Measurements from ENCODE around the gene ABCB10.

Gene ABCB10

DNA sequence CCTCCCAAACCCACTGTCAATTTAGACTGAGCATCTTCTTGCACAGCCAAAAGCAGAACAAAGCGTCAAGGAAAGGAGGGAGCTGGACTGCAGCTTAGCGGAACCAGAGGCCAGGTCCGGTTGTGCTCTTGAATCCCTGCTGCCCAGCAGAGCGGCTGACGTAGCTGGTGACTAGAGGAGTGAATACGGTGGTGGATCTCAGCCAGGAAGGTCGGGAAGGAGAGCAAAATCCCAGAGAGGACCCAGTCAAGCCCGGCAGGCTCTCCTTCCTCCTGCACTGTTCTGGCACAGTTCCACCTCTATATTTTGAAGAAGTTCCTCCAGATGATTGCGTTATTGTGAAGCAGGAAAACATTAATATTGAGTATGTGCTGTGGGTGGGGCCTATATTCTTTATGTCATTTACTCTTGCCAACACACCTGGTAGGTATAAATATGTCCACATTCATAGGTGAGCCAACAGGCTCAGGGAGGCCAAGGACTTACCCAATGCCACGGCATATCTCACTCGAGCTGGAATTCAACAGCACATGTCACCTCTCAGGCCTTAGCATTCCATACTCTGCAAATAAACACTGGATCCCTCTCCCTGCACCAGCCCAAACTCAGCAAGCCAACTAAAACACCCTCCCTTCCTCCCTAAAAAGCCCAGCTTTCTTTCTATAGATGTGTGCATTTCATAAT, 23.6 kb upstream of the ABCB10 start:
- Mint-ChIP-seq H3K4me3 (no peak overlapping the region), H3K27me3 (no peaks in the 10 kb centered on the region), H3K27ac (no peak overlapping the region), H3K9me3 (no peaks in the 10 kb centered on the region), H3K36me3 (peaks cover 0 to 4% of the 10 kb centered on the region in 2 donors), H3K4me1 (peaks cover 19 to 29% of the 10 kb centered on the region in 2 donors)
- ATAC-seq (replicated peaks) (no peak), DNase-seq (no peak)

DNA sequence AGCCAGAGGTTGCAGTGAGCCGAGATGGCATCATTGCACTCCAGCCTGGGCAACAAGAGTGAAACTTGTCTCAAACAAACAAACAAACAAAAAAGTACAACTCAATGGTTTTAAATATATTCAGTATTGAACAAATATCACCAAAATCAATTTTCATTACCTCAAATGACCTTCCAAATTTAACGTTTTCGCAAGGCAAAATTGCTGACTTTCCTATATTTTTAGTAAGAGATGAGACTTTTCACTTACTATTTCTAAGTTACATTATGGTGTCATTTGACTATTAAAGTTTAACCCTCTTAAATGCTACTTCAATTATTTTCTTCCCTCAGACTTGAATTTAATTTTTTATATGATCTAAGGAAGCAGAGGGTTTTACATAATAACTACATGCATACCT, 23.0 kb upstream of the ABCB10 start:
- H3K27me3 Mint-ChIP-seq: no peaks in the 10 kb centered on the region
- no peaks in the 10 kb centered on the region for H3K9me3 Mint-ChIP-seq
- no peak overlapping the region for H3K27ac Mint-ChIP-seq
- no peak for ATAC-seq (replicated peaks)
- DNase-seq: no peak
- H3K4me1 Mint-ChIP-seq: peaks cover 19 to 34% of the 10 kb centered on the region in 2 donors
- no peak overlapping the region for H3K4me3 Mint-ChIP-seq
- H3K36me3 Mint-ChIP-seq: peaks cover 0 to 4% of the 10 kb centered on the region in 2 donors

DNA sequence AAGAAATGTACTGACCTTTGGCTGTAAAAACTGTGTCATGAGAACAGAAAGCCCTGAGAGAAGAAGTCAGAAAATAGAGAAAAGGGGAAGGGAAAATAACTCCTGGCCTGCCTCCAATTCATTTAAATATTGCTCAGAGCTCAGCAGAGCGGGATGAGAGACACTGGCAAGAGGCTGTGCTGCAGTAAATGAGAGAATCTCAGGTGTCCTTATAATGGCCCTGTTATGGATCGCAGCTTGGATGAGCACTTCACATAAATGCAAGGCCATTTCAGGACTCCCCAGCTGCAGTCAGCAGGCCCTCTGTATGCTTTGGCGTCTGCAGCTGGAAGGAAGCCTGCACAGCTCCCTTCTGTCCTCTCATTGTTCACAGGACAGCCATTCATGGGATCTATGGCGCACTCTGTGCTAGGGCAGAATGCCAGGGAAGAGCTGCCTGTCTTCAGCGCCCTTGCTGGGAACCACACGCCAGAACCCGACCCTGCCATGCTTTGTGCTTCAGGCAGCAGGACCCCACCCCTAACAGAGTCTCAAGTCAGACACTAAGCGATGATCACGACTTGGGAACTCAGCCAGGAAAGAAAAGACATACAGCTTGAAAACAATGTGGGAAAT, 20.7 kb upstream of the ABCB10 start:
- peaks cover 19 to 37% of the 10 kb centered on the region in 2 donors for H3K4me1 Mint-ChIP-seq
- H3K27me3 Mint-ChIP-seq: no peaks in the 10 kb centered on the region
- H3K36me3 Mint-ChIP-seq: no peaks in the 10 kb centered on the region
- ATAC-seq (replicated peaks): peak; percentile 96
- H3K27ac Mint-ChIP-seq: peak overlapping the region; percentile 86
- no peaks in the 10 kb centered on the region for H3K9me3 Mint-ChIP-seq
- H3K4me3 Mint-ChIP-seq: peak overlapping the region; percentile 36 to 76
- no peak for DNase-seq

DNA sequence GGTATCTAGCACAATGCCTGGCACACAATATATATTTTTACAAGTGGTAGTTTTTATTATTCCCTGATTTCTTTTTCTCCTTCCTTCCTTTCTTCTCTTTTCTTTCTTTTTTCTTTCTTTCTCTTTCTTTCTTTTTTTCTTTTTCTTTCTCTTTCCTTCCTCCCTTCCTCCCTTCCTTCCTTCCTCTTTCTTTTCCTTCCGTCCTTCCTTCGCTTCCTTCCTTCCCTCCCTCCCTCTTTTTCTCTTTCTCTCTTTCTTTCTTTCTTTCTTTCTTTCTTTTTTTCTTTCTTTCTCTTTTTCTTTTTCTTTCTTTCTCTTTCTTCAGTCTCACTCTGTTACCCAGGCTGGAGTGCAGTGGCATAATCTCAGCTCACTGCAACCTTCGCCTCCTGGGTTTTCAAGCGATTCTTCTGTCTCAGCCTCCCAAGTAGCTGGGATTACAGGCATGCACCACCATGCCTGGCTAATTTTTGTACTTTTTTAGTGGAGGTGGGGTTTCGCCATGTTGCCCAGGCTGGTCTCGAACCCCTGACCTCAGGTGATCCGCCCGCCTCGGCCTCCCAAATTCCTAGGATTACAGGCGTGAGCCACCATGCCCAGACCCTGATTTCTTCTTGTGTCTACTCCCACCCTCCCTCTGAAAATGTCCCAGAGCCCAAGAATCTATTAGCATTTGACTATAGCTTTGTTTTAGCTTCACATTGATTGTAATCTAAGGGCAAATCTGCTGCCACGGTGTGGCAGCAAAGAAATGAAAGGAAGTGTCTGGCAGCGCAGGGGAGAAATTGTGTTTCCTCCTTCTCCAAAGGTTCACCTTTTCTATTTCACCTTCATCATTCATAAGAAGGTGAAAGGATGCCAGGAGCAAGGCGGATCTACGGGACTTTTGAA, 19.9 kb upstream of the ABCB10 start:
- peaks cover 24 to 44% of the 10 kb centered on the region in 2 donors for H3K4me1 Mint-ChIP-seq

DNA sequence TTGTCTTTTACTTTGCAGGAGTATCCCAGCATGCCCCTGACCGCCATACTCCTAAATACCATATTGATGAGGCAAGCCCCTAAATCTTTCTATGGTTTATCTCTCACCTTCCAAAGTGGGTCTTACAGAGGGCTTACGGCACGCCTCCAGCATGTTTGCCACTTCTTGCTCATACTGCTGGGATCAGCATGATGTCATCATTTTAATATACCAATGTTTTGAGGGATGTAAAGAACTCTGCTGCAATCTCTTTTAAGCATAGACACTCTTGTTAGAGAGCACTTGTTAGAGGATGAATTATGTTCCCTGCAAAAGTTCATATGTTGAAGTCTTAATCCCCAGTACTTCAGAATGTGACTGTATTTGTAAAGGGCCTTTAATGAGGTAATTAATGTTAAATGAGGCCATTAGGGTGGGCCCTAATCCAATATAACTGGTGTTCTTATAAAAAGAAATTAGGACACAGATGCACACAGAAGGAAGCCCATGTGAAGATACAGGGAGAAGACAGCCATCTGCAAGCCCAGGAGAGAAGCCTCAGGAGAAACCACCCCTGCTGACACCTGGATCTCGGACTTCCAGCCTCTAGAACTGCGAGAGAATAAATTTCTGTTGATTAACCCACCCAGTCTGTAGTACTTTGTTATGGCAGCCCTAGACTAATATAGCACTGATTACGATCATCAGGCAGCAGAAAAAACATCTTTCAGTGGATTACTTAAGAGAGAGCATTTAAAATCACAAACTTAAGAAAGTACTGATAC, 16.4 kb upstream of the ABCB10 start:
- no peak overlapping the region for H3K27ac Mint-ChIP-seq
- ATAC-seq (replicated peaks) (no peak), DNase-seq (no peak)
- no peak overlapping the region for H3K4me3 Mint-ChIP-seq
- peaks cover 0 to 1% of the 10 kb centered on the region in 2 donors for H3K9me3 Mint-ChIP-seq
- no peaks in the 10 kb centered on the region for H3K27me3 Mint-ChIP-seq
- H3K4me1 Mint-ChIP-seq: peaks cover 40 to 74% of the 10 kb centered on the region in 2 donors
- peaks cover 0 to 3% of the 10 kb centered on the region in 2 donors for H3K36me3 Mint-ChIP-seq

More for the DNA sequence above, 19.9 kb upstream of the ABCB10 start:
- no peaks in the 10 kb centered on the region for H3K36me3 Mint-ChIP-seq
- peak overlapping the region; percentile 86 for H3K27ac Mint-ChIP-seq
- no peaks in the 10 kb centered on the region for H3K9me3 Mint-ChIP-seq
- peak overlapping the region; percentile 36 to 76 for H3K4me3 Mint-ChIP-seq
- DNase-seq (peak; percentile 40), ATAC-seq (replicated peaks) (peak; percentile 47 to 63)
- H3K27me3 Mint-ChIP-seq: no peaks in the 10 kb centered on the region

DNA sequence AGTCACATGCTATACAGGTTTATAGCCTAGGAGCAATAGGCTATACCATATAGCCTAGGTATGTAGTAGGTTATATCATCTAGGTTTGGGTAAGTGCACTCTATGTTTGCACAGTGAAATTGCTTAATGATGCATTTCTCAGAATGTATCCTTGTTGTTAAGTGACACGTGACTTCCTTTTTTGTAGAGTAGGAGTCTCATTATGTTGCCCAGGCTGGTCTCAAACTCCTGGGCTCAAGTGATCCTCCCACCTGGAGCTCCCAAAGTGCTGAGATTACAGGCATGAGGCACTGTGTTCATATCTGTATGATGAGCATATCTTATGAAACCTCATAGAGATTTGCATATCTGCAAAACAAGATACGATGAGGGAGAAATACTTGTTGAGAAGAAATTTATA, 13.8 kb upstream of the ABCB10 start:
- H3K4me3 Mint-ChIP-seq: peak overlapping the region in 1 of 2 donors; percentile 69
- no peak for DNase-seq
- peak overlapping the region; percentile 90 for H3K27ac Mint-ChIP-seq
- peaks cover 21 to 48% of the 10 kb centered on the region in 2 donors for H3K4me1 Mint-ChIP-seq
- ATAC-seq (replicated peaks): peak; percentile 80 to 82
- H3K27me3 Mint-ChIP-seq: no peaks in the 10 kb centered on the region
- peaks cover 0 to 3% of the 10 kb centered on the region in 2 donors for H3K36me3 Mint-ChIP-seq
- peaks cover 0 to 1% of the 10 kb centered on the region in 2 donors for H3K9me3 Mint-ChIP-seq

DNA sequence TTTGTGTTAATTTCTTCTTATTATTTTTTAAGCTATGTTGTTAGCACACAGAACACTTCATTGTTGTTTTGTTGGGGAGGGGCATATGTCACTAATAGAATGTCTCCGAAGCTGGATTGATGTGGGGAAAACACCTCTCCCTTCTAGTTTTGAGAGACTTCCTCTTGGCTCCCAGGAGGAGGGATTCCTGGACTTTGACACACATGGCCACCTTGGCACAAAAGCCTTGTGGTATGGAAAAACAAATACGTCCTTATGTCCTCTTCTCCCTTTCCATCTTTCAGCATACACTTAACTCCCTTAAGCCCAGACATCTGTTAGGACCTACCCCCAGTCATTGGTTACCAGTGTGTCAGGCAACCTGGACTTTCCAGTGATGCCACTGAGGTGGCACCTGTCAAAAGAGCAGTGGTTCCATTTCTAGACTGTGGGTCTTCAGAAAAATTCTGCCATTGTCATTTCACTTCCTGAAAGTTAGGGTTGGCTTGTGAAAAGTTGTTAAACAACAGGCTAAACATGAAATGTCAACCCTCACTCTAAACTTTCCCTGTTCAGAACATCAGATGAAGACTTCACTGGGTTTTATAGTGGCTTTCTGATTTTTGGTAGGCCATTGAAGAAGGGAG, 12.5 kb upstream of the ABCB10 start:
- no peaks in the 10 kb centered on the region for H3K27me3 Mint-ChIP-seq
- peaks cover 0 to 3% of the 10 kb centered on the region in 2 donors for H3K36me3 Mint-ChIP-seq
- peak; percentile 68 for DNase-seq
- peak overlapping the region; percentile 97 for H3K27ac Mint-ChIP-seq
- peak overlapping the region; percentile 68 to 78 for H3K4me3 Mint-ChIP-seq
- peak; percentile 58 to 60 for ATAC-seq (replicated peaks)
- peaks cover 21 to 41% of the 10 kb centered on the region in 2 donors for H3K4me1 Mint-ChIP-seq
- peaks cover 0 to 1% of the 10 kb centered on the region in 2 donors for H3K9me3 Mint-ChIP-seq

DNA sequence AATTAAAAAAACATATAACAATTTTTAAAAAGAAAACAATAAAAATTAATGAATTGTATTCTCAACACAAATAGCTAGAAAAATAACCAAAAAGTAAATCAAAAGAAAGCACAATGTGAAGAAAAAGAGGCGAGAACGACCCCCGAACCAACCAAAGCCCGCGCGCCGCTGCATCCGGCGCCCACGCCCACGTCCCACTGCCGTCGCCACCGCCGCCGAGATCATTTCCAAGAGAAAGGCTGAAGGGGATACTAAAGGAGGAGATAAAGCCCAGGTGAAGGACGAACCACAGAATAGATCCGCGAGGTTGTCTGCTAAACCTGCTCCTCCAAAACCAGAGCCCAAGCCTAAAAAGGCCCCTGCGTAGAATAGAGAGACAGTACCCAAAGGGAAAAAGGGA, 11.8 kb upstream of the ABCB10 start:
- ATAC-seq (replicated peaks): no peak
- DNase-seq: no peak
- Mint-ChIP-seq H3K36me3 (peaks cover 0 to 3% of the 10 kb centered on the region in 2 donors), H3K4me1 (peaks cover 21 to 41% of the 10 kb centered on the region in 2 donors), H3K27ac (peak overlapping the region; percentile 97), H3K27me3 (no peaks in the 10 kb centered on the region), H3K9me3 (peaks cover 0 to 1% of the 10 kb centered on the region in 2 donors), H3K4me3 (peak overlapping the region in 1 of 2 donors; percentile 33)

DNA sequence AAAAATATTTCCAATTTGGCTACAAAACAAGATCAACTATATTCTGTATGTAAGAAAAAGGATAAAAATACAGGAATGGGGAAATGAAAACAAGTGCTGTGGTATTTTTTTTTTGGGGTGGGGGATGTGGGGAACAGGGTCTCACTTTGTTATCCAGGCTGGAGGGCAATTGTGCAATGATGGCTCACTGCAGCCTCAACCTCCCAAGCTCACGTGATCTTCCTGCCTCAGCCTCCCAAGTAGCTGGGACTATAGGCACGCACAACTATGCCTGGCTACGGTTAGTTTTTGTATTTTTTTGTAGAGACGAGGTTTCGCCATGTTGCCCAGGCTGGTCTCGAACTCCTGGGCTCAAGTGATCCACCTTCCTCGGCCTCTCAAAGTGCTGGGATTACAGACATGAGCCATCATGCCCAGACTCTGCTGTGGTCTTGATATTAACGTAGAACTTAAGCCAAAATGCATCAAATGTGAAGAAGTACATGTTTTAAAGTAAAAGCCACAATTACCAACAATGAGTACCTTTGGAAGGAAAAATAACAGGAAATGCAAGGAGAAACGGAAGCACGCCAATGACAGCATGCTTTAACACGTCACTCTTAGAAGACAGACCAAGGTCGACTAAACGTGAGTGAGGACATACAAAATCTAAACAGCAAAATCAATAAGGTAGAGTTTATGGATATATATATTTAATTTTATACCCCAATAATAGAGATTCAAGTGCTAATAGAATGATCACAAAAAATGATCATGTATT, 8.8 kb upstream of the ABCB10 start:
- peaks cover 0 to under 1% of the 10 kb centered on the region in 2 donors for H3K9me3 Mint-ChIP-seq
- peaks cover 0 to 2% of the 10 kb centered on the region in 2 donors for H3K36me3 Mint-ChIP-seq
- peaks cover 13 to 33% of the 10 kb centered on the region in 2 donors for H3K4me1 Mint-ChIP-seq
- H3K27ac Mint-ChIP-seq: peak overlapping the region; percentile 39
- no peaks in the 10 kb centered on the region for H3K27me3 Mint-ChIP-seq
- H3K4me3 Mint-ChIP-seq: no peak overlapping the region
- no peak for DNase-seq
- no peak for ATAC-seq (replicated peaks)

DNA sequence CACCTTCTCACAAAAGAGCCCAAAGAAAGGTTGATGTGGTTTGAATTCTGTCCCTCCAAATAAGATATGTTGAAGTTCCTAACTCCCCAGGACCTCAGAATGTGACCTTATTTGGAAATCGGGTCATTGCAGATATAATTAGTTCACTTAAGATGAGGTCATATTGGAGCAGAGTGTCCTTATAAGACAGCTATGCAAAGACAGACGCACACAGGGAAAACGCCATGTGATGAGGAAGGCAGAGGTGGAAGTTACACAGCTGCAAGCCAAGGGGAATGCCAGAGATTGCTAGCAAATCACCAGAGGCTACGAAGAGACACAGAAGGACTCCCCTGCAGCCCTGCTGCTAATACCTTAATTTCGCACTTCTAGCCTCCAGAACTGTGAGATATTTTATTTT, 5.2 kb upstream of the ABCB10 start:
- ATAC-seq (replicated peaks): no peak
- Mint-ChIP-seq H3K9me3 (no peaks in the 10 kb centered on the region), H3K27me3 (no peaks in the 10 kb centered on the region), H3K27ac (no peak overlapping the region), H3K36me3 (peaks cover 0 to 3% of the 10 kb centered on the region in 2 donors), H3K4me3 (no peak overlapping the region), H3K4me1 (peaks cover 8 to 27% of the 10 kb centered on the region in 2 donors)
- no peak for DNase-seq

DNA sequence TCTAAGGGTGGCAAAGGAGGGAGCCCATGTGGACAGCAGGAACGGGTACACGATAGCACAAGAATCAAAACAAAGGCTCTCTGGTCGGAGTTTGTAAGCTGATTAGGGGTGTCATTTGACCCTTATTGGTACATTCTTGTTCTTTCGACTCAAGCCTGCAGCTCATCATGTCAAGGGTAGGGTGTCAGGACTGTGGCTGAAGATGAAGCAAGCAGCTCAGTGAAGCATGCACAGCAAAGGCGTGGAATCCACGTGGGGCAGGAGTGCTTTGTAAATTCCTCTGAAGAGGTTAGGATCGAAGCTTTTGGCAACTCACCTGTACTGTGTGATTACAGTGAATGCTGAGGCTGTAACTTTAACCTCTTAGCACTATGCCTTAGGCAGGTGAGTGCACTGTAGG, 4.7 kb upstream of the ABCB10 start:
- Mint-ChIP-seq H3K36me3 (peaks cover 0 to 3% of the 10 kb centered on the region in 2 donors), H3K9me3 (no peaks in the 10 kb centered on the region), H3K27ac (no peak overlapping the region), H3K4me1 (peaks cover 8 to 27% of the 10 kb centered on the region in 2 donors), H3K4me3 (no peak overlapping the region), H3K27me3 (no peaks in the 10 kb centered on the region)
- no peak for ATAC-seq (replicated peaks)
- no peak for DNase-seq

DNA sequence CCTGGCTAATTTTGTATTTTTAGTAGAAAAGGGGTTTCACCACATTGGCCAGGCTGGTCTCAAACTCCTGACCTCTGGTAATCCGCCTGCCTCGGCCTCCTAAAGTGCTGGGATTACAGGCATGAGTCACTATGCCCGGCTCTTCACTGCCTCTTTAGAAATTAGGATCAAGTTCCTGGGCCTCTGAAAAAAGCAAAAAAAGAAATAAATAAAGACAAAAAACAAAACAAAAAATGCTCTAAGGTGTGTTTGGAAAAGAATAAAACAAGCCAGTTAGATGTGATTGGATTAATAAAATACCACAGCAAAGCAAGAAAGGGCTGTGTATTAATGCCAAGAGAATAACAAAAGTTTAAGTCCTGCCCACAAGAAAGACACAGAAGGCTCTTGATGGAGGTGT, 4.2 kb upstream of the ABCB10 start:
- DNase-seq (no peak), ATAC-seq (replicated peaks) (no peak)
- Mint-ChIP-seq H3K36me3 (peaks cover 1 to 3% of the 10 kb centered on the region in 2 donors), H3K4me3 (no peak overlapping the region), H3K27me3 (no peaks in the 10 kb centered on the region), H3K4me1 (peaks cover 8 to 29% of the 10 kb centered on the region in 2 donors), H3K9me3 (no peaks in the 10 kb centered on the region), H3K27ac (no peak overlapping the region)

DNA sequence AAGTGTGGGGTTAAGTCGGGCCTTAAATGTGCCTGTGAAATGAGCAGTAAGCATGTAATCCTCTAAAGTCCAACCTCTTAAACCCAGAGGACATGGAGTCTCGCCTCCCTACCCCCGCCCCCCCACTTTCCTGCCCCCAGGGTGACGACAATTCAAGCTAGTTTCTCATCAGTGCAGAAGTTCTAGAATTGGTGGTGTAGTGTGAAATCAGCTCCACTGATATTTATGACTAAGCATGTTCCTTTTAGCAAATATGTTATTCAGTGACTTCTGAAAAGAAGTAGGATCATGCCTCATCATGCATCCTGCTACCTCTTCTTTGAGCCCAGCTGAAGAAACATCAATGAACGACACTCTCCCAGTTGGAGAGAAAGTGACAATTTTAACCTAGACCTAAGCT, 2.6 kb upstream of the ABCB10 start:
- H3K4me1 Mint-ChIP-seq: peaks cover 17 to 44% of the 10 kb centered on the region in 2 donors
- ATAC-seq (replicated peaks) (no peak), DNase-seq (no peak)
- no peak overlapping the region for H3K4me3 Mint-ChIP-seq
- peaks cover 1 to 7% of the 10 kb centered on the region in 2 donors for H3K36me3 Mint-ChIP-seq
- H3K27me3 Mint-ChIP-seq: no peaks in the 10 kb centered on the region
- H3K27ac Mint-ChIP-seq: no peak overlapping the region
- H3K9me3 Mint-ChIP-seq: no peaks in the 10 kb centered on the region

All from stimulated activated naive B cell treated with anti-CD40 and anti-IgM and Interleukin-4, amounts not matched to agents 10 μg/mL and 1 μg/mL and 100 μg/mL, for 72 hours (primary cell).